ENCODE results near the gene CBY3.

- no peak for TF ChIP-seq KDM1A (IDR thresholded peaks at IDR 0.05; ENCODE audit: low read depth)
- TF ChIP-seq ELK1 (IDR thresholded peaks at IDR 0.05; ENCODE audit: low read depth, low read length), result no peak
- TF ChIP-seq SMC3 (IDR thresholded peaks at IDR 0.05), result no peak
- TF ChIP-seq RFX5 (IDR thresholded peaks at IDR 0.05), result no peak
- TF ChIP-seq PBX3 (IDR thresholded peaks at IDR 0.05), result no peak
- TF ChIP-seq MAX (IDR thresholded peaks at IDR 0.05), result no peak
- no peak for TF ChIP-seq CTCF (IDR thresholded peaks at IDR 0.05)
- no peak for TF ChIP-seq MYC (IDR thresholded peaks at IDR 0.05; ENCODE audit: borderline replicate concordance, low read length)
- TF ChIP-seq HOXB5 (CRISPR knock-in tag; IDR thresholded peaks at IDR 0.05), result no peak
- no peak for TF ChIP-seq POLR2A (IDR thresholded peaks at IDR 0.05; ENCODE audit: low read length)
Observed at GRCh38 chr5:179696603-179697002, 15.8 kb upstream of the CBY3 start.
